Stimulated activated CD8-positive, alpha-beta memory T cell treated with anti-CD3 and anti-CD28 coated beads, Interleukin-4, amount 100 ng/mL, for 48 hours (primary cell): ENCODE measurements around the gene PXMP4.

Experiments used
- DNase-seq: peaks from one replicate; pipeline ENCODE4 v3.0.0-alpha.2; 2020

The PXMP4 gene

GRCh38 chr20:33667676-33668465, 52.2 kb downstream of the PXMP4 start:
- DNase-seq = peak; percentile 86

- DNase-seq = peak; percentile 61
These were observed 52.9 kb downstream of the PXMP4 start for GRCh38 chr20:33667245-33667675.

- DNase-seq = peak; percentile 95
These were observed 53.5 kb downstream of the PXMP4 start, which contains the start of gene ACTL10 for GRCh38 chr20:33666293-33667244. Gene ACTL10 (plus strand): TSS chr20:33666943. CDS start chr20:33667498, 555 bp downstream.

GRCh38 chr20:33664762-33665144, 55.4 kb downstream of the PXMP4 start:
- no peak for DNase-seq

- no peak for DNase-seq
These were observed 55.9 kb downstream of the PXMP4 start for GRCh38 chr20:33664085-33664761.

GRCh38 chr20:33663161-33664084, 56.7 kb downstream of the PXMP4 start:
- DNase-seq = peak; percentile 87

- DNase-seq = no peak
These were observed 57.9 kb downstream of the PXMP4 start, which contains the start of gene C20orf144 for GRCh38 chr20:33662172-33662571. Gene C20orf144 (plus strand): TSS chr20:33662327. CDS start chr20:33662346, 19 bp downstream.

- no peak for DNase-seq
These were observed 59.4 kb downstream of the PXMP4 start for GRCh38 chr20:33660685-33661058.

- no peak for DNase-seq
These were observed 60.0 kb downstream of the PXMP4 start for GRCh38 chr20:33660035-33660684.

- DNase-seq = no peak
These were observed 60.6 kb downstream of the PXMP4 start for GRCh38 chr20:33659341-33660034.

GRCh38 chr20:33658929-33659328, 61.2 kb downstream of the PXMP4 start:
- no peak for DNase-seq

GRCh38 chr20:33658510-33658909, 61.6 kb downstream of the PXMP4 start:
- DNase-seq = no peak

GRCh38 chr20:33657704-33658095, 62.4 kb downstream of the PXMP4 start:
- DNase-seq = no peak

GRCh38 chr20:33656783-33657703, 63.1 kb downstream of the PXMP4 start:
- DNase-seq = no peak

- DNase-seq = no peak
These were observed 63.9 kb downstream of the PXMP4 start for GRCh38 chr20:33656010-33656782.

GRCh38 chr20:33655164-33655563, 64.9 kb downstream of the PXMP4 start:
- DNase-seq = no peak

- no peak for DNase-seq
These were observed 65.4 kb downstream of the PXMP4 start for GRCh38 chr20:33654680-33655161.

GRCh38 chr20:33653900-33654596, 66.1 kb downstream of the PXMP4 start:
- no peak for DNase-seq
